Uterine smooth muscle cell (primary cell): ENCODE results near the gene OR5H15. TPM values are rescaled to one million over a fixed set of nuclear protein-coding genes. Genes with fewer than 3 reads are reported as not detected.

Source experiments
- total RNA-seq: library from RNA; depleted of rRNA; stranded (reverse); fragments of >200 nt; gene quantifications from 2 replicates; pipeline ENCODE4 v1.2.3, GENCODE V29; 2014

The OR5H15 gene
- not detected in 2 replicates for total RNA-seq

GRCh38 chr3:98166396-98166795, at the start of gene OR5H15:
TSS of gene OR5H15 (plus strand) at chr3:98166696. CDS start at chr3:98168700, 2,004 bp downstream.

GRCh38 chr3:98130421-98130820, 36.1 kb upstream of the OR5H15 start, which contains the start of gene OR5H1:
TSS of gene OR5H1 (plus strand) at chr3:98130721. CDS start at chr3:98132698, 1,977 bp downstream.

GRCh38 chr3:98147179-98147578, 19.3 kb upstream of the OR5H15 start, which contains the start of gene OR5H14:
TSS of gene OR5H14 (plus strand) at chr3:98147479. CDS start at chr3:98149386, 1,907 bp downstream.

Other genes starting within 250 kb of the OR5H15 start
- 31.3 and 38.2 TPM in 2 replicates for gene RIOX2, start 194.3 kb upstream of the OR5H15 start, total RNA-seq
- not detected in 2 replicates for gene GABRR3, start 131.4 kb upstream of the OR5H15 start, total RNA-seq
- not detected in 2 replicates for gene OR5AC2, start 79.5 kb upstream of the OR5H15 start, total RNA-seq
- under 0.01 TPM in 1 of 2 replicates, not detected in the other for gene OR5H1, start 36.0 kb upstream of the OR5H15 start, total RNA-seq
- gene OR5H14, start 19.2 kb upstream of the OR5H15 start, total RNA-seq = not detected in 2 replicates
- gene OR5H6, start 97.5 kb downstream of the OR5H15 start, total RNA-seq = not detected in 2 replicates
- not detected in 2 replicates for gene OR5H2, start 115.8 kb downstream of the OR5H15 start, total RNA-seq
- not detected in 2 replicates for gene OR5K4, start 187.2 kb downstream of the OR5H15 start, total RNA-seq
- gene OR5K3, start 224.0 kb downstream of the OR5H15 start, total RNA-seq = not detected in 2 replicates